Fibroblast of skin of left quadriceps (primary cell): ENCODE data around the gene JMJD1C.

ENCODE experiments used
- DNase-seq, 2 experiments: peaks; one replicate each; pipeline ENCODE4 v3.0.0-alpha.2; 2013; ENCODE audit warnings: low read depth in 2 of 2

The JMJD1C gene

DNA sequence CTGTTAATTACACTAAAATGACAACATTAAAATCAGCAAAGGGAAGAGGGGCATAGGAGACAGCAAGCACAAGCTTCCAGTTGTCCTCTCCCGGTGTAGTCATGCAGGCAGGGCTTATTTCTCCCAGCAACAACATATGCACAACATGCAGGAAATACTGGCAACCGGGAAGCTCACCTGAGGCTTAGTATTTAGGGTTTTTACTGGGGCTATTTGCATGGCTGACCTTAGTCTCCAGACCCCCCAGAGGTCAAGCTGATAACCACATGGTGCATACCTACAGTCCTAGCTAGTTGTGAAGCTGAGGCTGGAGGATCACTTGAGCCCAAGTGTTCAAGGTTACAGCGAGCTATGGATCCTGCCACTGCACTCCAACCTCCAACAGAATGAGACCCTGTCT is 12.8 kb upstream of the JMJD1C start:
- no peak for DNase-seq

- DNase-seq, result no peak
These were observed 12.2 kb upstream of the JMJD1C start for GRCh38 chr10:63477927-63478326.

DNA sequence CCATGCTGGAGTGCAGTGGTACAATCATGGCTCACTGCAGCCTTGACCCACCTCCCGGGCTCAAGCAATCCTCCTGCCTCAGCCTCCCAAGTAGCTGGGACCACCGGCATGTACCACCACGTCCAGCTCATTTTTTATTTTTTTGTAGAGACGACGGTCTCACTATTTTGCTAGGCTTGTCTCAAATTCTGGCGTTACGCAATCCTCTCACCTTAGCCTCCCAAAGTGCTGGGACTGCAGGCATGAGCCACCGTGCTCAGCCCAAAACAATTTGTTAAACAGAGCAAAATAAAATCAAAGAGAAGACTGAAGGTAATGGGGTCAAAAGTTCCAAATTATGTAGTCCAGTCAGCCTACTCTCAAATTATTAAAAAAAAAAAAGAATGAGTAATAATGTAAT is 8.7 kb upstream of the JMJD1C start:
- no peak for DNase-seq

GRCh38 chr10:63470928-63471327 is 5.2 kb upstream of the JMJD1C start:
- no peak for DNase-seq

DNA sequence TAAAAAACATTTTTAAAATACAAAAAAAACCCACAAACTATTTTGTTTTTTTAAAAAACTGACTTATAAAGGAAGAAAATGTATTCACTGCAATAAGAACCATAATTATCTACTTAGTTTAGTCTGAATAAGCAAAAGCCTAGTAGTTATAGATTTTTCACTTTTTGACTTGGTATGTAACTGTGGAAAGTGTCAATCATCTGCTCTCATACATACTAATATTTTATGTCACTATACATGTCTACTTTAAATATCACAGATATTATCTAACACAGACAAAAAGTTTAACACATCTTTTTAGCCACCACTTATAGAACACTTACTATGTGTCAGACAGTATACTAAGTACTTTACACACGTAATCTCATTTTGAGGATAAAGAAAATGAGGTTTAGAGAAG is 3.2 kb upstream of the JMJD1C start:
- no peak for DNase-seq

DNA sequence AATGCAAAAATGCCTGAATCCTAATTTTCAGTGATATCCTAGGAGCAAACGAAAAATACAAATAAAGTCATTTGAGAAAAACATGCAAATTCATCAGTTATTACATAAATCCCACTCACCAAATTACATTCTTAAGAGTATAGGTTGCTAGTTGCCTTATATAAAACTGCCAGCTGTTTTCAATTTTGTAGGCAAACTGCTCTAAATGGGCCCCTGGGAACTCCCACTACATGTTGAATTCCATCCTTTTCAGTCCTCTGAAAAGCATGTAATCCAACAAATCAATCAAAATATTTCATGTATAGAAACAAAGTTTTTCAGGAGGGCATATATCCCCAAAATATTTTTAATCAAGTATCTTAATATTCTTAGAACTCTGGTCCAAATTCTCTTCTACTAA is 2.1 kb upstream of the JMJD1C start:
- DNase-seq, result peak; percentile 70 to 73

DNA sequence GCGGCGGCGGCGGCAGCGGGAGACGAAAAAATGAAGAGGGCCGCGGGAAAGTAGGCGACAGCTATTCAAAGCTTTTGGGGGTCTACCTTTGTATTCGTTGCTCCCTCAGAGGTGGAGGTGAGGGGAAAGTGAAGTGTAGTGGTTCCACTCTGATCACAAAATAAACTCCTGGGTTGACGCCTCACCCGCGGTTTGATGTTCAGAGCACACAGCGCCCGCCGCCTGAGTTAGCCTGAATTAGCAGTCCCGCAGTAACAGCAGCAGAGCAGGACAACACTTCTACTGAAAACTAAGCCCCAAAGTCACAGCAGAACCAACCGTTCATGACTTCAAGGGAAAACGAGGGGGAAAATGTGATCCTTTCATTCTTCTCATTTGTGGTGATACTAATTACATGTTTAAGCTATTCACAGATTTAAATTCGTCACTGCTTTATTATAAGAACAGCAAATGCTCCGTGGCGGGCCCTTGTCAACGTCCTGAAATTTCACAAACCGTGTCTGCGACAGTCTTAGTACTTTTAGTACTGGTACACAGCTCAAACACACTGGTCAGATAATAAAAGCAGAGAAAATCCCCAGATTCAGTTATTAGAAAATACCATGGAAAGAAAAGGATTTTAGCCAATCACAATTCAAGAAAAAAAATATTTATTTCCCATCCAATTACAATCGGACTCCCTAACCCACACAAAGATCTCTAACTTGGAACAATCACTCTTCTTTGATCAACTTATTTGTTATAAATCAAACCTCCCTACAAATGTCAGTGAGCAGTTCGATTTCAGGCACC is 563 bp upstream of the JMJD1C start:
- DNase-seq, result no peak

DNA sequence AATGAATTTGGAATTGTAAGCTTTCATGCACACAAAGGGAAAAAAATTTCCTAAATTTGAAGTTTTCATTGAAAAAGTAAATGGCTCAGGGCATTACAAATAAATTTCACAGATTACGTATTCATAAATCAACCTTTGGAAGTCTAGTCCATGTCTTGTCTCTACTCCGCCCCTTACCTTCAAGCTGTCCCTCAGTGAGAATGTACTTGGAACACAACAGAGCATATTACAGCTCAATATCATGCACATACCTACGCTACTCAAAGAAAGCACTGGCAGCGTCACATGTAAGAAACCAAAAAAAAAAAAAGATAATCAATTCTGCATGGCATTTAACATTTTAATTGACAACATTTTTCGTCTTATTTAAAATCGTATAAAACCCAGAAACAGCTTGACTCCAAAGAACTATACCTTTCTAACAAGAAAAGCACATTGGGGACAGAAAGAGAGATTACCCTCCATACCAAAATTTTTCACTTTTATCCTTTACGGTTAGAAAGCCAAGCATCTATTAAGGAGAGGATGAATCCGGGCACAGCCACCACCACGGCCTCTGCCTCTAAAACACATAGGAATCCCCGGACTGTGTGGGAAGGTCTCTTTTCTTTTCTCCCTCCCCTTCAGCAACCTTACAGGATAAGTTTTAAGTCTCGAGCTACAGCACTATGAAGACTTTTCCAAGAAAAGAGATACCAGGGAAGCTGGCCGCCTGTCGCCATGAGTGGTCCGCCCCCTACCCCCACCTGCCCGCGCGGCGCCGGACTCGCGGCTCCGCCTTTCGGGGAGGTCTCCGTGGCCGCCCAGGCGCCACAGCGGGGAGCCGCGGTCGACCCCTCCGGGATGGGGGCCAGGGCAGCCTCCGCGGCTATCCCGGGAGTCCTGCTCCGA is 1.1 kb downstream of the JMJD1C start:
- DNase-seq, result no peak

DNA sequence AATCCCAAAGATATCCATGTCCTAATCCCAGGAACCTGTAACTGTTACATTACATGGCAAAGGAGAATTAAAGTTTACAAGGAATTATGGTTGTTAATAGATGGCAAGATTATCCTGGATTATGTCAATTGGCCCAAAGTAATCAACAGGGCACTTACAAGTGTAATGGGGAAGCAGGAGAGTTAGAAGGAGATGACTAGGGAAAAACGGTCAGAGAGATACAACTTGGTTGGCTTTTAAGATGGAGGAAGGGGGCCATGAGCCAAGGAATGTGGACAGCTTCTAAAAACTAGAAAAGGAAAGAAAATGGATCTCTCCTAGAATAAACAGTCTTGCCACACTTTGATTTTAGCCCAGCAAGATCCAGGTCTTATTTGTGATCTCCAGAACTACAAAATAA is 3.3 kb downstream of the JMJD1C start:
- no peak for DNase-seq

DNA sequence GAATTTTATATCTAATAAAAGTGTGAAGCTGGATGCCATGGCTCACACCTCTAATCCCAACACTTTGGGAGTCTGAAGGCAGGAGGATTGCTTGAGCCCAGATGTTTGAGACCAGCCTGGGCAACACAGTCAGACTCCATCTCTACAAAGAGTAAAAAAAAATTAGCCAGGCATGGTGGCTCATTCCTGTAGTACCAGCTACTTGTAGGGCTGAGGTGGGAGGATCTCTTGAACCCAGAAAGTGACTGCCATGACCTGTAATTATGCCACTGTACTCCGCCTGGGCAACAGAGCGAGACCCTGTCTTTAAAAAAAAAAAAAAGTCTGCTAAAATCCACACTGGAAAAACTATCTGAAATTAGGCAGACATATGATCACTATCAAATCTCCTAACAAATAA is 7.6 kb downstream of the JMJD1C start:
- no peak for DNase-seq

DNA sequence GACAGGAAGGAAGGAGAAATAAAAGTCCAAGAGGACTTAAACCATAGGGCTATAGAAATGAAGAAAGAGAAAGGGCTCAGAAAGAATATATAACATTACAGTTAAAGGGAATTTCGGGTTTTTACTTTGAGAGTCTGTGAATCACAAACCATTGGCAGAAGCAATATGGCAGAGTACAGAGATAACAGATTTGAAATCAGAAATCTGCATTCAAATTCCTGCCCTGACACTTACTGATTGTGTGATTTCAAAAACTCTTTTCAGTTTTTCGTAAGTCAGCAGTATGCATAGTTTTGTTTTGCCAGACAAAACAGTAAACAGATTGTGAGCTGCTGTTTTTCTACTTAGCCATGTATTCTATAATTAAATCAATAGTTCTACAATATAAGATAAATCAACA is 8.2 kb downstream of the JMJD1C start:
- DNase-seq, result no peak

- peak; percentile 53 to 66 for DNase-seq
These were observed 9.2 kb downstream of the JMJD1C start for GRCh38 chr10:63456437-63457210.

DNA sequence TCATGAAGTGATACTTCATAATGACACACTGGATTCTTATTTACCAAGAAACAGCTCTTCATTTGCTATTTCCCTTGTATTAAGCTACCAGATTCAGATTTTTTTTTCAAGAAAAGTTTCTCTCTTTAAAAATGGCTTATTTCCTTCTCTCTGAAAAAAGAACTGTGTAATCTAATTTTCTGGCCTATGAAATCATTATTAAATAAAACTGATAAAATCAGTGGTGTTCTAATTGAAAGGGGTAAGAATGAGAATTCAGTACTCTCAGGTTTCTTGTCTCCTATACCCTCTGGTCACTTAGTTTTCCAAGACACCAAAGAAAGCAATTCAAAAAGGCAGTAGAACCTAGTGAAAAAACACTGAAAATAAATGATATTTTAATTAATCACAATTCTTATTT is 10.3 kb downstream of the JMJD1C start:
- DNase-seq, result no peak

DNA sequence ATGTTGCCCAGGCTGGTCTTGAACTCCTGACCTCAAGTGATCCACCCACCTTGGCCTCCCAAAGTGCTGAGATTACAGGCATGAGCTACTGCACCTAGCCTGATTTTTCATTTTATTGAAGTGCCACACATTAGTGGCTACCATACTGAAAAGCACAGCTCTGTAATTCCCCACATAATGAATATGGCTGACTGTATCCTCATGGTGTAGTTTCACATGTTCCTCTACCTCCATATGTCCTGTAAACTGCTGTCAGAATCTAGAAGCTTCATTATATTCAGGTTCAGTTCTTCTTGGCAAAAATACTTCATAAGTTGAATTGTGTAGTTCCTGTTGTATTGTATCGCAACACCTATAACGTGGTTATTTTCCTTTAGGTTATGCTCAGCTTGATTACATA is 11.1 kb downstream of the JMJD1C start:
- no peak for DNase-seq

- no peak for DNase-seq
These were observed 13.3 kb downstream of the JMJD1C start for GRCh38 chr10:63452524-63452923.

DNA sequence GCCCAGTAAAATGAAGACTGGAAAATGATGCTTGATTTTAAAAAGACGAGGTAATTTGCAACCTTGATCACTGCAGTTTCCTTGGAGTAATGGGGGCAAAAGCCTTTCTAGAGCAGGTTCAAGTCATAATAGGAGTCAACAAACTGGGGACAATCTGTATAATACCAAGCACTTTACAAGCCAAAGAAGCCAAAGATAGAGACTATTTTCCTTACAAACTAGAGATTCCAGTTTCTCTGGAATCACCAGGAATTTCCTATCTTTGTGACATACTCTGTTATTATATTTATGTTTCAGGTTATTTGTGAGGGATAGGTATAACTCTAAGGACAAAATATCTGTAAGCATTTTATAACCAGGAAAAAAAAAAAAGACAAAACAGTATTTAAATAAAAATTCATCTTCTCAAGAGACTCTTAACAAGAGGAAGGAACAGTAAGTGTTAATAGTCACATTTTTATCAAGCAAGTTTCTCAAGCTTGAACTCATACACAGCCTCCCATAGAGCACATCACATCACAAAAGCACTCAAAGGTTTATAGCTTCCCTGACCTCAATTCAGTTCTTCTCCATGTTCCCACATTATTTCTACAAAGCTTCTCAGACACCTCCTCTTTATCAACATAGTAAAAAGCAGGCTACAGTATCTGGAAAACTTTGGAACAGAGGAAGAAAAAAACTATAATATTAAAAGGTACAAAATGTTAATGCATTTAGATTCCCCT is 18.9 kb downstream of the JMJD1C start:
- DNase-seq, result no peak

DNA sequence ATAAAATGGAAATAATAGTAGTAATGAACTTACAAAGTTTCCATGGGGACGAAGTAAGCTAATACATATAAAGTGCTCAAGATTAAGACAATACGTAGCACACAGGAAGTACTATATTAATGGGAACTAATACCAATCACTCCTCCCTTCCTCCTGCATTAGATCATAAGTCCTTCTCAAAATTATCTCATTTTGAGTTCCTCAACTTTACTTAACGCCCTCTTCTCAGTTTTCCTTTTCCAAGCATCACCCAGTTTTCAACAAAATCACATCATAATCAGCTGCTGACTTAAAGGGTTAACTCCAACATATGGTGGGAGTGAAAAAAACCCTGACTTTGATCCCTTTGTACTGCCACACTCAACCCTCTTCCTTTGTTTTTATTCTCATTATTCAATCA is 24.4 kb downstream of the JMJD1C start:
- DNase-seq, result no peak

- no peak for DNase-seq
These were observed 26.2 kb downstream of the JMJD1C start for GRCh38 chr10:63439607-63440006.

DNA sequence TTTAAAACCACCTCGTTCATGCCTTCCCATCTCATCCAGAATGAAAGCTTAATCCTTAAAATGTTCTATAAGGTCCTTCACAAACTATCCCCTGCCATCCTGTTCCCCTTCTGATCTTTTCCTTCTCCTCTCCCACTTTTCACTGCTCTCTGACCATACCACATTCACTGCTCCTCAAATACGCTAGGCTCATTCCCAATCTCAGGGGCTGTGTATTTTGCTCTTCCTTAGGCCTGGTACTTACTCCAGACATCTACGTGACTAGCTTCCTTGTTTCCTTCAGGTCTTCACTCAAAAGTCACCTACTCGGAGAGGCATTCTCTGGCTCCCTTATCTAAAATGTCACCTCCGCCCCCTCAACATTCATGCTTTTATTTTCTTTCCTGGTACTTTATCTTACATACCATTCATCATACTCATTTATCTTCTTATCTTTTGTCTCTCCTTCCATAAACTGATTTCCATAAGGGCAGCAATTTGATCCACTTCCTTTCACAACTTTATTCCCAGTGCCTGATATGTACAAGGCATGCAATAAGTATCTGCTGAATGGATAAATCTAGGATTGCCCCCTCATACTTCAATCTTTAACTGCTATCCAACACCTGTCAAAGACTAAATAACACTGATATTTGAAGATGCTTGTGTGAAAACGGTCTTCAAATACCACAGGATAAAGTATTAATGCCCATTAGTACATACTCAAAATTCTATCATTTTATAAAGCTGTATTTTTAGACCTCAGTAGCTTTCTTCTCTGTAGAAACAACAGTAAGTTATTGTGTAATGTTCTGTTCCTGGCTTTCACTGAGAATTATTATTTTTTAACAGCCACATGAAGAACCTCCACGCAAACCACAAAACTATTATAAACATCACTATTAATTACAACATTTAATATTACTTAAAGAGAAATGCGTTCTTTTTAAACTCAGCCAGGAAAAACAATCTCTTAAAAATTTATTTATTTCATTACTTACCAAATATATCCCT is 27.0 kb downstream of the JMJD1C start:
- no peak for DNase-seq
